ENCODE measurements around the gene TBC1D20. TPM values are rescaled to one million over a fixed set of nuclear protein-coding genes. Genes with fewer than 3 reads are reported as not detected.

The TBC1D20 gene
- total RNA-seq, 1 donor from 2014 or later = 35.8 TPM

- Histone ChIP-seq H3K4me3 (ENCODE audit: low read depth, low read length) (no peak overlapping the region), H3K36me3 (ENCODE audit: control insufficient read depth, insufficient read depth, low read length) (peaks cover 16% of the 10 kb centered on the region), H3K27me3 (ENCODE audit: control insufficient read depth, insufficient read depth, low read length) (no peaks in the 10 kb centered on the region)
- TF ChIP-seq CTCF (IDR thresholded peaks at IDR 0.05; ENCODE audit: insufficient read depth, low read length, severe bottlenecking) = no peak
- FAIRE-seq = no peak
- peak; percentile 21 for DNase-seq (ENCODE audit: low read depth)
These were observed 61.7 kb downstream of the TBC1D20 start for GRCh38 chr20:400454-401275.

GRCh38 chr20:400128-400453 lies 62.2 kb downstream of the TBC1D20 start:
- FAIRE-seq (no peak), DNase-seq (ENCODE audit: low read depth) (no peak)
- no peaks in the 10 kb centered on the region for H3K27me3 ChIP-seq (ENCODE audit: control insufficient read depth, insufficient read depth, low read length)
- H3K4me3 ChIP-seq (ENCODE audit: low read depth, low read length) = no peak overlapping the region
- peaks cover 20% of the 10 kb centered on the region for H3K36me3 ChIP-seq (ENCODE audit: control insufficient read depth, insufficient read depth, low read length)
- TF ChIP-seq CTCF (IDR thresholded peaks at IDR 0.05; ENCODE audit: insufficient read depth, low read length, severe bottlenecking) = no peak

GRCh38 chr20:399182-399707 lies 63.1 kb downstream of the TBC1D20 start:
- H3K36me3 ChIP-seq (ENCODE audit: control insufficient read depth, insufficient read depth, low read length) = peaks cover 26% of the 10 kb centered on the region
- DNase-seq (ENCODE audit: low read depth) (no peak), FAIRE-seq (no peak)
- no peak overlapping the region for H3K4me3 ChIP-seq (ENCODE audit: low read depth, low read length)
- no peak for TF ChIP-seq CTCF (IDR thresholded peaks at IDR 0.05; ENCODE audit: insufficient read depth, low read length, severe bottlenecking)
- no peaks in the 10 kb centered on the region for H3K27me3 ChIP-seq (ENCODE audit: control insufficient read depth, insufficient read depth, low read length)

GRCh38 chr20:397432-398237 lies 64.7 kb downstream of the TBC1D20 start:
- Histone ChIP-seq H3K4me3 (ENCODE audit: low read depth, low read length) (no peak overlapping the region), H3K36me3 (ENCODE audit: control insufficient read depth, insufficient read depth, low read length) (peaks cover 35% of the 10 kb centered on the region), H3K27me3 (ENCODE audit: control insufficient read depth, insufficient read depth, low read length) (no peaks in the 10 kb centered on the region)
- FAIRE-seq = no peak
- no peak for DNase-seq (ENCODE audit: low read depth)
- TF ChIP-seq CTCF (IDR thresholded peaks at IDR 0.05; ENCODE audit: insufficient read depth, low read length, severe bottlenecking) = no peak

- H3K36me3 ChIP-seq (ENCODE audit: control insufficient read depth, insufficient read depth, low read length) = peaks cover 40% of the 10 kb centered on the region
- H3K4me3 ChIP-seq (ENCODE audit: low read depth, low read length) = no peak overlapping the region
- DNase-seq (ENCODE audit: low read depth) = no peak
- no peak for TF ChIP-seq CTCF (IDR thresholded peaks at IDR 0.05; ENCODE audit: insufficient read depth, low read length, severe bottlenecking)
- no peaks in the 10 kb centered on the region for H3K27me3 ChIP-seq (ENCODE audit: control insufficient read depth, insufficient read depth, low read length)
- peak; percentile 93 for FAIRE-seq
These were observed 65.5 kb downstream of the TBC1D20 start for GRCh38 chr20:396619-397431.
